ENCODE measurements around the gene RABGAP1L.
"Not testable (repeated sequence)": the region's sequence is repeated elsewhere in the genome, so short reads cannot be mapped to it uniquely, and the experiment has no call there.

Gene RABGAP1L

DNA sequence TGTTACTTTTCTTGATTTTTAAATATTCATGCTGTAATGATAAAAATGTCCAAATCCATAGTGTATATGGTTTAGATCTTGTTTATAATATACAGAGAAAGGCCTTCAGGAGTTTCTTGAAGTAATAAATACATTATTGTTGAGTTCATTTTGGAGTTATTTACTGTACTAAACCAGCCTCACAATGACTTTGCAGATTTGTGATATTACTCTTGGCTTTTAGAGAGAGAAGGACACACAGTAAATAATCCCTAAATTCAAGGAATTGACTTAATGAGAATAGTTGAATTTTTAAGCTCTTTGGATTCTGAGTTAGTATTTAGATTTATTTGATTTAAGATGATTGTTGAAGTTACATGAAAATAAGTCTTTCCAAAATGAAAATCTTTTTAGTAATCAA lies 38.9 kb downstream of the RABGAP1L start:
- DNase-seq (ENCODE audit: low read depth), result no peak

DNA sequence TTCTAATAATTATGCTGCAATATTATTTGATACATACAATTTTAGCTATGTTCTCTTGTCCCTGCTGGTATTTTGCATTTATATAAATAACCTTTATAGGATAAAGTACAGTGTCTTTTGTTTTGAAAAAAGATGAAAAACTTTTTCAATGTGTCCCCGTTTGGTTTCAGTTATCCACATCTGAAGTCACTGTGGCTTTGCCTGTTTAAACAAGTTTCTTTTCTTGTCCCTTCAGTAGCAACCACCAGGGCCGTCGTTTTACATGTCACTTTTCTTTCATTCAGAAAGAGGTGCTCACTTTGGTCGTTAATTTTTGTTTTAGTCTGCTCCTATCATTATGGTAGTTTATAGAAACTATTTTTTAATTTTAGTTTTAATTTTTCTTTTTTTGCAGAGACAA lies 41.4 kb downstream of the RABGAP1L start:
- no peak for DNase-seq (ENCODE audit: low read depth)

DNA sequence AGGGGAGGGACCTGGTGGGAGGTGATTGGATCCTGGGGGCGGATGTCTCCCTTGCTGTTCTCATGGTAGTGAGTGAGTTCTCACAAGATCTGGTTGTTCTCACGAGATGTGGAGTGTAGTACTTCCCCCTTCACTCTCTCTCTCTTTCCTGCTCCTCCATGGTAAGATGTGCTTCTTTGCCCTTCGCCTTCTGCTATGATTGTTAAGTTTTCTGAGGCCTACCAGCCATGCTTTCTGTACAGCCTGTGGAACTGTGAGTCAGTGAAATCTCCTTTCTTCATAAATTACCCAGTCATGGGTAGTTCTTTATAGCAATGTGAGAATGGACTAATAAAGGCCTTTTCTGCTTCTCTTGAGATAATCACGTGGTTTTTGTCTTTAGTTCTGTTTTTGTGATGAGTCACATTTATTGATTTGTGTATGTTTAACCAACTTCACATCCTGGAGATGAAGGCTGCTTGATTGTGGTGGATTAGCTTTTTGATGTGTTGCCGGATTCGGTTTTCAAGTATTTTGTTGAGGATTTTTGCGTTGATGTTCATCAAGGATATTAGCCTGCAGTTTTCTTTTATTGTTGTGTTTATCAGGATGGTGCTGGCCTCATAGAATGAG lies 45.5 kb downstream of the RABGAP1L start:
- no peak for DNase-seq (ENCODE audit: low read depth)

DNA sequence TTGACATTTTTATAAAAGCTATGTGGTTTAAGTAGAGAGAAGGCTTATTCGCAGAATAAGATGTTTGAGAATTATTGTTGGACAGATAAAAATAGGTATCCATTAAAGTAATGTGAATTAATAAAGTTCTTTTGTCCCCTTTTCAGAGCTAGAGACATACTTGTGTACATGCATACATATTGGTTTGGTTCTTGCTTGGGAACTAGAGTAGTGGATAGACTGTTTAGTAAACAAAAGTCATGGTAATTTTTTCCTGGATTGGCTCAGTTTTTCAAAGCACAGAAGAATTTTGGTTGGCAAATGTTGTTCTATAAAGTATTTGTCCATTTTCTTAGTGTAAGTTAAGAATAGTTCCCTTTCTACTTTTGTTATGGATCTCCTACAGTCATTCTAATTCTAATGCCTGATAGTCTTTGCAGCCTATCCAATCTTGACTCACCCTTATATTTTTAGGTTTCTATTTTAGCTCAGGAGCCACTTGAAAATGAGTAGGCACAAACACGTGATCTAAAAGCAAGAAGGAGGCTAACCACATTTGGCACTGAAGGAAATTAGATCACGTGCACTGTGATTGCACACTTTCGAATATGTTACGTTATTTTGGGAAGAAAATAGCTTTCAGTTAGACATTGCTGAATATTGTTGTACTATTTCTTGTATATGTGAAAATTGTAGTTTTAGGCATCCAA lies 47.0 kb downstream of the RABGAP1L start:
- DNase-seq (ENCODE audit: low read depth), result no peak

DNA sequence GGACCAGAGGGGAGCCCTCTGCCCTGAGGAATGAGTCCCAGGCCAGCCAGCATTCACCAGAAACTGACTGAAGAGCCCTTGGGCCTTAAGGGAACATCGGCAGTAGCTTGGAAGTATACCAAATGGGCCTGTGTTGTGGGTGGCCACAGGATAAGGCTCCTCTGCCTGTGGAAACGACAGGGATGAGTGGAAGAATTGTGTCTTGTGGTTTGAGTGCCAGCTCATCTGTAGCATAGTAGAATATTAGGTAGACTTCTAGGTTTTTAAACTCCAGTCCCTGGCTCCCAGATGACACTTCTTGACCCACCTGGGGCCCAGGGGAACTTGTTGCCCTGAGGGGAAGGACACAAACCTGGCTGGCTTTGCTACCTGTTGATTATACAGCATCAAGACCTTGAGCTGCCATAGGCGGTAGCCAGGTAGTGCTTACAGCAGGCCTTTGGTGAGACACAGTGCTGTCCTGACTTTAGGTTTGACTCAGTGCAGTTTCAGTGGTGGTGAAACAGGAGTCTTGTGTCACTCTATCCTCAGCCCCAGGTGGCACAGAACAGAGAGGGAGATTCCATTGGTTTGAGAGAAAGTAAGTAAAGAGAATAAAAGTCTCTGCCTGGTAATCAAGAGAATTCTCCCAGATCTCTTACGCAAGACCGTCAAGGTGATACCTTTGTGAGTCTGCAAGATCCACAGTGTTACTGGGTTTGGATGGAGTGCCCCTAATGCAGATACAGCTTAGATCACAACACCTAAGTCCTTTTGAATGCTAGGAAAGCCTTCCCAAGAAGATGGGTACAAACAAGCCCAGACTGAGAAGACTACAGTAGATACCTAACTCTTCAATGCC lies 50.2 kb downstream of the RABGAP1L start:
- DNase-seq (ENCODE audit: low read depth), result no peak

DNA sequence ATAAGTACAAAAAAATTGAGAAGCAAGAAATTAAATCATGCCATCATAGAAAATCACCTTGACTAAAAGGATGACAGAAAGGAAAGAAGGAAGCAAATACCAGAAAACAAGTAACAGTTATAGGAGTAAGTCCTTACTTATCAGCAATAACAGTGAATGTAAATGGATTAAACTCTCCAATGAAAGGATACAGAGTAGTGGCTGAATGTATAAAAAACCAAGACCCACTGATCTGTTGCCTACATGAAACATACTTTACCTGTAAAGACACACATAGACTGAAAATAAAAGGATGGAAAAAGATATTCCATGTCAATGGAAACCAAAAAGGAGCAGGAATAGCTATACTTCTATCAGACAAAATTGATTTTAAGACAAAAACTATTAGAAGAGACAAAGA lies 52.2 kb downstream of the RABGAP1L start:
- DNase-seq (ENCODE audit: low read depth), result no peak

DNA sequence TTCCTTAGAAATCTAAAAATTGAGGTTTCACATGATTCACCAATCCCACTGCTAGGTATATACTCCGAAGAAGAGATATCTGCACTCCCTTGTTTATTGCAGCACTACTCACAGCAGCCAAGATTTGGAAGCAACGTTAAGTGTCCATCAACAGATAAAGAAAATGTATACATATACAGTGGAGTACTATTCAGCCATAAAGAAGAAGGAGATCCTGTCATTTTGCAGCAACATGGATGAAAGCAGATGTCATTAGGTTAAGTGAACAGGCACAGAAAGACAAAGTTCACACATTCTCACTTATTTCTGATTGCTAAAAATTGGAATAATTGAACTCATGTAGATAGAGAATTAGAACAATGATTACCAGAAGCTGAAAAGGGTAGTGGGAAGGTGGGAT lies 56.4 kb downstream of the RABGAP1L start:
- DNase-seq (ENCODE audit: low read depth), result no peak

DNA sequence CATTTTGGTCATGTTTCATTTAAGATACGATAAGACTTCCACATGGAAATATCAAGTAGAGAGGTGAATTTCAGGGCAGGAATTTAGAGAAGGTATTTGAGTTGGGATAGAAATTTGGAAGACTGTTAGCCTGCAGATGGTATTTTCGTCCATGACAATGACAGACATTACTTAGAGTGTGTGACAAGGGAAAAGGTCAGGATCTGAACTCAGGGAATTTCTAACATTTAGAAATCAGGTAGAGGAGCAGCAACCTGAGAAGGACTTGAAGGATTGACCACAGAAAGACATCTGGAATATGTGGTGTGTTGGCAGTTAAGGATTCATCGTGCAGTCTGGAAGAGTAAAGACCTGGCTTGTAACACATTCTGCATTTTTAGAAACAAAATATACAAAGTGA lies 57.9 kb downstream of the RABGAP1L start:
- DNase-seq (ENCODE audit: low read depth), result no peak

DNA sequence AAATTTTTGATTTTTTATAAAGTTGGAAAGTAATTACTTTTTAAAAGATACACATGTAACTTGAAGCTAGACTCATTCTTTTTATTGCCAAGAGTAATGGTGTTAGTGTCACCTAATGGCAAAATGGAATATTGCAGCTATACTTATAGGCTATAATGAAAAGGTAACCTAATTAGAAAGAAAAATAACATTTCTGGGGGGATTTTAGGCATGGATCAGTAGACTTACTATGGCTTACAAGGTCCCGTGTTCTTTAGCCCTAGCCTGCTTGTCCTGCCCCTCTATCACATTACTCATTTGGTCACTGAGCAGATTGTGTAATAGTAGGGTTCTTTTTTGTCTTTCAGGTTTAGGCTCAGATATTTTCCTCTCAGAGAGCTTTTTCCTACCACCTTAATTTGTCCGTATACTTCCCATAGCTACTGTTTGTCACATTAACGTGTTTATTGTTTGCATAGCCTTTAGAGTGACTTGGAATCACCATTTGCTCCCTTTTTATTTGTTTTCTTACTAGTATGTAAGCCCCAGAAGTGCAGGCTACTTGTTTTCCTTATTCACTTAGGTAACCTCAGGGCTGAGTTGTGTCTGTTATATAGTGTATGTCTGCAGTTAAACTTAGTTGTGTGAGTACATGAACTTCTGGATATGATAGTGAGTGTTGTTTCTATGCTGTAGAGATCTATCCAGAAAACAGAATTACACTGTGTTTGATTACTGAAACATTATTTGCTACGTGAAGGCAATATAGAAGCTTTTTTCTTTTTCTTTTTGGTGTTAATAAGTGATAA lies 58.7 kb downstream of the RABGAP1L start:
- DNase-seq (ENCODE audit: low read depth), result no peak

DNA sequence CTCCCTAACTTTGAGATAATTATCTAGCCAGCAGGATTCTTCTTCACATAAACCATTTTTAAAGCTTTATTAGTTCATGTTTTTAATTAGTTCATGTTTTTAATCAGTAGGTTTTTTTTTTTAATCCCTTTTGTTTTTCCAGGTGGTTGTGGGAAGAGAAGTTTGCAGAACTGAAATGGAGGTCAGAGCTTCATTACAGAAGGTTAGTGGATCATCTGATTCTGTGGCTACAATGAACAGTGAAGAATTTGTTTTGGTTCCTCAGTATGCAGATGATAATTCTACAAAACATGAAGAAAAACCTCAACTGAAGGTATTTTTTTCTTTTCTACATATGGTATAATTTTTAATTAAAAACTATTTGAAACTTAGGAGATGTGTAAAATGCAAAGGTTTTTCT lies 59.7 kb downstream of the RABGAP1L start:
- DNase-seq (ENCODE audit: low read depth), result no peak

DNA sequence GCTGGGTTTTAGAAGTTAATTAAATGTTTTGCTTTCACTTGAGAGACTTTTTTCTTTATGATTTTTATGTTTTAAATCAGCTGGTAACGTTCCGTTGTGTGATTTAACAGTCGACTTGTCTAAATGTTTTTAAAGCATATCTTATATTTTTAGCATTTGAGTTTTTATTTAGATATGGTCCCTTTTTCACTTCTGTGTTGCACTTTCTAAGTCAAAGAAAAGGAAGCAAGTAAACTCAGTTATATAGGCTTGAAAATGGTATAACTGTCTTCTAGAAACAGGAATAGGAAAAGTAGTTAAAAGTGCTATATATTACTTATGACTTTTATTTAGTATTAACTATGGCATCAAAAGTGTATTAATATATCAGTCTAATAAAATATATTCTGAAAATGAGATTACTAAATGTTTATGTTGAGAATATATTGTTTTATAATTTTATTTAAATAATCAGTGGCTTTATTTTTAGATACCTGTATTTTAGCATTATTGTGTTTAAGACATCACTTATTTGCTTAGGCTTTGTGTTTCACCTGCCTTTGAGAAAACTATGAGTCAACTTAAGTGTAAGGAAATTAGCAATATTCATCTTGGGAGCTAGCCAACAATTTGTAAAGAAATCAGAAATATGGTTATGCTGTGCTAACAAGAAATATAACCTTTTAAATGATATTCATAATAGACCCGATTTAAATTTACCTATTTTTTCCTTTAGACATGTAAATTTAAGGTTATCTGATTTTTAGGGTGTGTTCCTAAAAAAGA lies 60.5 kb downstream of the RABGAP1L start:
- DNase-seq (ENCODE audit: low read depth), result no peak

DNA sequence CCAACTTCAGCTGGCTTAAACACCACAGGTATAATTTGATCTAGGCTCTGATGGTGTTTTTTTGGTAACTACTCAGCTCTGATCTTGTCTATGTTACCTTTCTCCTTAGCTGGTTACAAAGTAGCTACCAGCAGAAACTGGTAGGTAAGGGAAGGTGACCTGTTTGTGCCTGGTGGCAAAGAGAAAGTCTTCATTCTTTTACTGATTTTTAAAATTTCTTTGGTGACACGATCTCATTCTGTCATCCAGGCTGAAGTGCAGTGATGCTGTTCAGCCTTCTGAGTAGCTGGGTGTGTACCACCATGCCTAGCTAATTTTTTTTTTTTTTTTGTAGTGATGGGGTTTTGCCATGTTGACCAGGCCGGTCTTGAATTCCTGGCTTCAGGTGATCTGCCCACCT lies 62.4 kb downstream of the RABGAP1L start:
- DNase-seq (ENCODE audit: low read depth), result no peak

DNA sequence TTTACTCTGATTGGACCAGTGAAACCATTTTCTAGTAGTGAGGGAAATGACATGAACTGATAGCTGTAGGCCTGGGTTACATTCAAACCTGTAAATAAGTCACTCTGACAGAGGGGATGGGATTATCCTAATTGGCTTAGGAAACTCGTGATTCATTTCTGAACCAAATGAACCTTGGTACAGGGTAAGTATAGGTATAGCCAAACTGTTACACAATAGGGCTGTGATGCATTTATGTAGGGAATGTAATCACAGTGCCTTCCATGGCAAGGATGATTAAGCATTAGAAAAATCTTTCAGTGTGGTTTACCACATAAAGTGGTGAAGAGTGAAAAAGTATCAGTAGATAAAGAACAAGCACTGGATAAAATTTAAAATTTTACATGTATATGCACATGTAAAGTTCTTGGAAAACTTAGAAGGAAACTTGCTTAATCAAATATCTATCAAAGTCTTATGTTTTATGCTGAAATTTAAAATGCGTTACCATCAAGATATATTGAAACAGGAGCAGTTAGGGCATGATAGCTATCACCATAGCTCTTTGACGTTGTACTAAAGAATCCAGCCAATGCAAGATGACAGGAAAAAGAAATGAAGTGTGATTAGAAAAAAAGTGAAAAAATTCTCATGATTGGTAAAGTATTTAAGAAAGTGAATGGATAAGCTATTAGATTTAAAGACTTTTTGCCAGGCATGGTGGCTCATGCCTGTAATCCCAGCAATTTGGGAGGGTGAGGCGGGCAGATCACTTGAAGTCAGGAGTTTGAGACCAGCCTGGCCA lies 63.0 kb downstream of the RABGAP1L start:
- no peak for DNase-seq (ENCODE audit: low read depth)

DNA sequence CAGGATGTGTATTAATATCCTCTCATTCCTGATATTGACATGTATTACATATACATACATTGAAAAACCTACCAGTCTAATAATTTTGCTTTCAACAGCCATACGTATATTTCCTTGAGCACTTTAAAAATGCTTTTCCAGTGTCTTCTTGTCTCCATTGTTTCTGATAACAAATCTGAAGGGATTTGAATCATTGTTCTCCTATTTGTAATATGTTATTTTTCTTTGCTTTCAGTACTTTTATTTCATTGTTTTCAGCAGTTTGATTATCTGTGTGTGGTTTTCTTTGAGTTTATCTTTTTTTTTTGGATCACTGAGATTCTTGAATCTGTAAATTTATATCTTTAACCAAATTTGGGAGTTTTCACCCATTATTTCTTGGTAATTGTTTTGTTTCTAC lies 65.3 kb downstream of the RABGAP1L start:
- no peak for DNase-seq (ENCODE audit: low read depth)

DNA sequence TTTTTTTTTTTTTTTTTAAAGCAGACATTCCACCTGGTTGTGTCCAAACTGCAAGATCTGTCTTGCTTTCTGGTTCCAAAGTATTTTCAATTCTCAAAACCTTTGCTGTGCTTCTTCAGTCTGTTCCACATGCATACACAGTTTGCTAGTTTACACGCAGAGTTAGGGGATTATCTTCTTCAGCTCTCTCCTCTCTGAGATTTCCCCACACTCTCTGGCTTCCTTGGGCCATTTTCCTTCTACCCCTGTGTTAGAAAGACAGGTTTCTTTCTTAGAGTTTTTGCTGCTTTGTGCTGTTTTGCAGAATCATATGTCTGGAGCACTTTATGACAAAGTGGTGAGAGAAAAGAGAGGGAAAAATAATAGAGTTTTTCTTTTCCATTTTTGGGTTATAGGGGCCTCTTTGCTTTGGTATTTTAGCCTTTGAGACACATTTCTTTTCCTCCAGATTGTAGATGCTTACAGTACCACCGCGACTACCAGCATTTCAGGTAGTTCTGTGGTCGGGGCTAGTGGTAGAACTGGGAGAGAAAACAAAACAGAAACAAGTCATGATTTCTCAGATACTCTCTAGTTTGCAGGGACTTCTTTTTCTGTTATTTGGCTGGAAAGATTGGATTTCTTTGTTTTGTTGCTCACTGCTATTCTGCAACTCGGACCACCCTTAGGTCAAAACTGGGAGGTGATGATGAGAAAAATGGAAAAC lies 66.3 kb downstream of the RABGAP1L start:
- no peak for DNase-seq (ENCODE audit: low read depth)

DNA sequence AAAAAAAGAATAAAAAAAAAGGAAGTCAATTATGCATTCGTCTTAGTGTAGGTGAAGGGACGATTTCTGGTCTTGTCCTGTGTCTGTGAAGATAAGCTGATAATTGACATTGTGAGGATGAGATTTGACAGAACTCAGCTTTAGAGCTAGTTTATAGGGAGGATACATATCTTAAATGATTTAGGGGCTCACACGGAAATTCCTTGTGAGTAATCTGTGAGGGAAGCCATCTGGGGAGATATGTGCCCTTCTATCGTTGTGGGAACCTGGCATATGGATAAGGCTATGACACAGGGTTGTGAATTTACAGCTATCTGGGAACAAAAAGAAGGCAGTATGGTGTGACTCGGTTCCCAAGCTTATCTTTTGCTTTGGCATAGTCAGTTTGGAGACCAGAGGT lies 71.1 kb downstream of the RABGAP1L start:
- no peak for DNase-seq (ENCODE audit: low read depth)

DNA sequence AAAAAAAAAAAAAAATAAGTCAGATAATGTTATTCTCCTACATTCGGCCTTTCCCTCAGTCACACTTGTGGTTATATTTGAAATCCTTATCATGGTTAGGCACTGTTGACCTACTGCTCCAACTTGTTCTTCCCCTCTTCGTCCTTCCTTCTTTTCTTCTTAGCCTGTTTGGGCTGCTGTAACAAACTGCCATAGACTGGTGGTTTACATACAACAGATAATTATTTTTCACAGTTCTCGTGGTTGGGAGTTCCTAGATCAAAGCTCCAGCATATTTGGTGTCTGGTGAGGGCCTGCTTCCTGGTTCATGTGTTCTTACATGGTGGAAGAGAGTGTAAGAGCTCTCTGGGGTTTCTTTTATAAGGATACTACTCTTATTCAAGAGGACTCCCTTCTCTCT lies 73.4 kb downstream of the RABGAP1L start:
- no peak for DNase-seq (ENCODE audit: low read depth)

DNA sequence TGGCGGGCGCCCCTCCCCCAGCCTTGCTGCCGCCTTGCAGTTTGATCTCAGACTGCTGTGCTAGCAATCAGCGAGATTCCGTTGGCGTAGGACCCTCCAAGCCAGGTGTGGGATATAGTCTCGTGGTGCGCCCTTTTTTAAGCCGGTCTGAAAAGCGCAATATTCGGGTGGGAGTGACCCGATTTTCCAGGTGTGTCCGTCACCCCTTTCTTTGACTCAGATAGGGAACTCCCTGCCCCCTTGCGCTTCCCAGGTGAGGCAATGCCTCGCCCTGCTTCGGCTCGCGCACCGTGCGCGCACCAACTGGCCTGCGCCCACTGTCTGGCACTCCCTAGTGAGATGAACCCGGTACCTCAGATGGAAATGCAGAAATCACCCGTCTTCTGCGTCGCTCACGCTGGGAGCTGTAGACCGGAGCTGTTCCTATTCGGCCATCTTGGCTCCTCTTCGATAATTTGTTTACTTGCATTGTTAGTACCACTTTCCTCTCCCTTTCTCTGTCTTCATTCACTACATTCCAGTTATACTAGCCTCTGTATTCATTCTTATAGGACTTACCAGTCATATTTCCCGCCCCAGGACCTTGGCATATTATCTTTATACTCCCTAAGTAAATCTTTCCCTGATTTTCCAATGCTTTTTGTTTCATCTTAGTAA lies 79.7 kb downstream of the RABGAP1L start:
- not testable (repeated sequence) for DNase-seq (ENCODE audit: low read depth)

DNA sequence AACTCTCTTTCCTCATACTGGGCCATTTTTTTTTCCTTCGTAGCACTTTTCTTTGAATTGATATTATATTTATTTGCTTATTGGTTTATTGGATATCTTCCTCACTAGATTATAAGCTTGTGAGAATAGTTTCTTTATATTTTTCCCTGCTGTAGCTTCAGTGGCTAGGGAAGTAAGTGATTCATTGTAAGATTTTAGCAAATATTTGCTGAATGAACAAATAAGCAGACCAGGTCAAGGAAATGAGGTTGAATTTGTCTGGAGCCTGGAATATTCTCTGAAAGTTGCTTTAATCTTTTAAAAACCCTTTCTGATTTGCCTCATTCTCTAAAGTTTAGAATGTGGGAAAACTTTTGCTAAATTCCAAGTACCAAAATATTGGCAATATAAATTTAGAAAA lies 80.2 kb downstream of the RABGAP1L start:
- no peak for DNase-seq (ENCODE audit: low read depth)

DNA sequence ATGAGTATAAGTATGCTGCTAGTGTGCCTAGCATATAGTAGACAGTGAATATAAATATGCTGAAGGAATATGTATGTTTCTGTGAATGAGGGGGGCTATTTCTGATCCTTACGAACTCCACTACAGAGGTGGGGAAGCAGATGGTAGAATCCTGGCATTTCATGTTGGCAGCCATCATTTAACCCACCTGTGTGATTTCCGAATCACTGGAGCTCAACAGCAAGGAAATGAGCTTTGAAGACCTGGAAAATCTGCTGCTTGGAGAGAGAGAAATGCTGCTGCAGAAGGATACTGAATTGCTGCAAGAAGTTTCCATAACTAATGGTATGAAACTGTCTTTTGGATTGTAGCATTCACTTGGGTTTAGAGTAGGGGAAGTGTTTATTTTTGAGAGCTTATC lies 83.5 kb downstream of the RABGAP1L start:
- no peak for DNase-seq (ENCODE audit: low read depth)
